Forelimb muscle (tissue), 1 donor: ENCODE results near the gene MRPS5. TPM values are rescaled to one million over a fixed set of nuclear protein-coding genes. Genes with fewer than 3 reads are reported as not detected.

Source experiments
- polyA plus RNA-seq: library from polyadenylated mRNA; unstranded; fragments of 120-200 nt; gene quantifications from one replicate; pipeline ENCODE4 v1.2.1, GENCODE V29; 2013; ENCODE audit not compliant: insufficient read length

MRPS5 gene
- polyA plus RNA-seq, 1 donor, result 67.5 TPM

Other genes starting within 250 kb of the MRPS5 start
- gene MAL, start 96.1 kb downstream of the MRPS5 start, polyA plus RNA-seq, result 2.5 TPM
- gene ZNF514, start 38.0 kb upstream of the MRPS5 start, polyA plus RNA-seq, result 21.0 TPM
- 4.9 TPM for gene ZNF2, start 44.0 kb upstream of the MRPS5 start, polyA plus RNA-seq
- 2.0 TPM for gene ZNF892, start 85.7 kb upstream of the MRPS5 start, polyA plus RNA-seq
- 1.5 TPM for gene PROM2, start 152.6 kb upstream of the MRPS5 start, polyA plus RNA-seq
- 7.9 TPM for gene KCNIP3, start 175.5 kb upstream of the MRPS5 start, polyA plus RNA-seq